ENCODE measurements around the gene RNF166. TPM values are rescaled to one million over a fixed set of nuclear protein-coding genes. Genes with fewer than 3 reads are reported as not detected.

The RNF166 gene
- total and polyA plus RNA-seq, 2 of the 13 experiments (the other 11 are each of a cell fraction or from before 2014, with no cell fraction given), result 21.4 to 23.0 TPM

DNA sequence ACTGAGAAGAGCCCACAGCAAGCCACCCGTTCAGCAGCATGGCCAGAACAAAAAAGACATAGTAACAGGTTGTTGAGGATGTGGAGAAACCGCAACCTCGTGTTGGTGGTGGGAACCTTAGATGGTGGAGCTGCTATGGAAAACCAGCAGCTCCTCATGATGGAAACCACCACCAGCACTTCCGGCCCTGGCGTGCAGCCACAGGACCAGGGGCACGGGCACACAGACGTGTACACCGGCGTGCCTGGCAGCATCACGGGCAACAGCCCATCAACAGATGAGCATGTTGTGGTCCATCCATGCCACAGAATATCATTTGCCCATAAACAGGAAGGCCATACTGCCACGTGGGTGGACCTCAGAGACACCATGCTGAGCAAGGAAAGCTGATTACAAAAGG is 12.0 kb upstream of the RNF166 start:
- no peak overlapping the region for H3K4me3 ChIP-seq (replicated peaks in 1 of 3; ENCODE audit: insufficient read depth in 1 of 3, low read depth in 2 of 3, low read length in 3 of 3)
- FAIRE-seq (no peak), DNase-seq (ENCODE audit: low spot score) (no peak), ATAC-seq (no peak)
- in situ Hi-C loops (cut with HindIII; ENCODE audit: extremely low pct_ligation_motif_present, low pct_unique_long_range_greater_than_20kb) (no loop called here), intact Hi-C loops (cut with micrococcal nuclease; ENCODE audit: unreplicated experiment) (no loop called here)
- WGBS (ENCODE audit: low lambda C conversion rate), result 98% methylated on average over 4 of the region's 11 CpGs
- H3K4me2 ChIP-seq (ENCODE audit: low read depth, low read length), result no peak overlapping the region
- H3K79me2 ChIP-seq (ENCODE audit: insufficient read depth, low read length), result no peaks in the 10 kb centered on the region
- H3K9me3 ChIP-seq (ENCODE audit: low read length), result no peaks in the 10 kb centered on the region
- TSS peak; percentile 46 for BruUV-seq (replicated peaks)
- peaks cover 66 to 91% of the 10 kb centered on the region in 2 experiments; a peak in 4 of 5 replicates for H3K36me3 ChIP-seq (replicated peaks in 1 of 2; ENCODE audit: control insufficient read depth in 1 of 2, insufficient read depth in 2 of 2, low read length in 2 of 2)
- no peaks in the 10 kb centered on the region for H3K27me3 ChIP-seq (ENCODE audit: control insufficient read depth in 1 of 2, insufficient read depth in 2 of 2, low read length in 2 of 2)
- ChIA-PET CTCF (ENCODE audit: low intra/inter-chr PET ratio, low total read pairs) (no interaction called here), POLR2A (no interaction called here)
- H4K20me1 ChIP-seq (ENCODE audit: insufficient read depth, low read length), result no peaks in the 10 kb centered on the region
- H3K27ac ChIP-seq (ENCODE audit: extremely low read length, insufficient read depth, low read length), result no peak overlapping the region
- peak; percentile 49 for TF ChIP-seq AGO2 (optimal IDR thresholded peaks at IDR 0.05; ENCODE audit: low read depth, low read length)
- no peak for TF ChIP-seq ZNF501 (CRISPR knock-in tag; IDR thresholded peaks at IDR 0.05)
- TF ChIP-seq, protein P1, sequence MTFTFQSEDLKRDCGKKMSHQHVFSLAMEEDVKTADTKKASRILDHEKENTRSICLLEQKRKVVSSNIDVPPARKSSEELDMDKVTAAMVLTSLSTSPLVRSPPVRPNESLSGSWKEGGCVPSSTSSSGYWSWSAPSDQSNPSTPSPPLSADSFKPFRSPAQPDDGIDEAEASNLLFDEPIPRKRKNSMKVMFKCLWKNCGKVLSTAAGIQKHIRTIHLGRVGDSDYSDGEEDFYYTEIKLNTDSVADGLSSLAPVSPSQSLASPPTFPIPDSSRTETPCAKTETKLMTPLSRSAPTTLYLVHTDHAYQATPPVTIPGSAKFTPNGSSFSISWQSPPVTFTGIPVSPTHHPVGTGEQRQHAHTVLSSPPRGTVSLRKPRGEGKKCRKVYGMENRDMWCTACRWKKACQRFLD (CRISPR knock-in tag; IDR thresholded peaks at IDR 0.05; ENCODE audit: borderline replicate concordance), result no peak
- TF ChIP-seq GATA4 (IDR thresholded peaks at IDR 0.05; ENCODE audit: borderline replicate concordance, low read depth), result no peak
- peak; percentile 13 for TF ChIP-seq RBM22 (optimal IDR thresholded peaks at IDR 0.05; ENCODE audit: low read length)
- 0 out of 2 replicates have a peak, but pooled peaks have one; percentile 24 for TF ChIP-seq ZNF589 (CRISPR knock-in tag; conservative IDR thresholded peaks at IDR 0.05)
- TF ChIP-seq GABPA (IDR thresholded peaks at IDR 0.05; ENCODE audit: low read depth, low read length), result no peak
- no peak for TF ChIP-seq GABPA (CRISPR knock-in tag; IDR thresholded peaks at IDR 0.05; ENCODE audit: low read depth)
- TF ChIP-seq SOX13 (IDR thresholded peaks at IDR 0.05), result no peak
- no peak for TF ChIP-seq SOX13 (CRISPR knock-in tag; conservative IDR thresholded peaks at IDR 0.05 in 1 of 2, IDR thresholded peaks at IDR 0.05 in 1 of 2)
- H2AFZ ChIP-seq (ENCODE audit: low read length), result no peak overlapping the region
- no peak overlapping the region for H3K9ac ChIP-seq (ENCODE audit: insufficient read depth, low read depth, low read length)
- H3K4me1 ChIP-seq (ENCODE audit: insufficient read depth, low read length), result no peaks in the 10 kb centered on the region
